GM12878 (cell line): ENCODE data around the gene RNF149. TPM values are rescaled to one million over a fixed set of nuclear protein-coding genes. Genes with fewer than 3 reads are reported as not detected.
A peak's percentile ranks its signal among the peaks of the same experiment; 100 is the strongest.

Experiments
- ATAC-seq: fragments of 200-7000 bp; cut with Tn5 transposase; 3 replicates; pipeline ENCODE4 v1.9.1; 2020; ENCODE audit warnings: mild to moderate bottlenecking, moderate library complexity
- BruUV-seq: library from RNA; stranded (reverse); fragments of 400-500 nt; replicated peaks from 2 replicates; lab custom pipeline; 2021; lab: Mats Ljungman, UMichigan
- CTCF ChIA-PET: fragments of 300-600 bp; sonication (Branson Sonifier 250); formaldehyde crosslinking; extraction: SDS; loops from one replicate; lab custom pipeline; 2021; ENCODE audit warnings: inconsistent platforms; lab: Yijun Ruan, JAX
- POLR2A ChIA-PET: fragments of 350-600 bp; formaldehyde crosslinking; extraction: SDS; loops from one replicate; lab custom pipeline; 2021; ENCODE audit warnings: inconsistent platforms; lab: Charles Lee
- RAD21 ChIA-PET: fragments of 300-600 bp; sonication (Branson Sonifier 250); formaldehyde crosslinking; loops from one replicate; lab custom pipeline; 2023; ENCODE audit warnings: antibody characterized with exemption; ENCODE audit not compliant: unreplicated experiment; lab: Charles Lee
- SMC1A ChIA-PET: fragments of 300-600 bp; sonication (Branson Sonifier 250); formaldehyde crosslinking; loops from one replicate; lab custom pipeline; 2023; ENCODE audit not compliant: unreplicated experiment, uncharacterized antibody; lab: Charles Lee
- DNase-seq: peaks from one replicate; pipeline ENCODE4 v3.0.0-alpha.2; 2011; ENCODE audit warnings: low read depth, low spot score
- FAIRE-seq: peaks from 3 replicates; lab custom pipeline; 2011; peaks lifted over from hg19 to GRCh38; lab: Jason Lieb, UNC
- H2AFZ ChIP-seq: 2 replicates; pipeline ENCODE4 v1.6.0; 2011; ENCODE audit warnings: low read depth, low read length, control low read depth; ENCODE audit not compliant: control insufficient read depth
- H3K27ac ChIP-seq: 2 replicates; pipeline ENCODE4 v1.5.1; 2011; ENCODE audit warnings: control low read depth; ENCODE audit not compliant: control insufficient read depth, insufficient read depth
- H3K27me3 ChIP-seq, 2 experiments: replicated peaks in 1 of 2; 2 replicates each; pipeline versions ENCODE4 v1.6.0 to v1.6.1; 2011; ENCODE audit warnings: low read length in 1 of 2; ENCODE audit not compliant: control insufficient read depth in 2 of 2, insufficient read depth in 2 of 2
- H3K36me3 ChIP-seq, 2 experiments: 2 replicates each; pipeline ENCODE4 v1.5.1; 2011; ENCODE audit warnings: low read length in 1 of 2; ENCODE audit not compliant: control insufficient read depth in 2 of 2, insufficient read depth in 2 of 2
- H3K4me1 ChIP-seq: 2 replicates; pipeline ENCODE4 v1.6.1; 2011; ENCODE audit warnings: mild to moderate bottlenecking, low read length, moderate library complexity, mixed read lengths; ENCODE audit not compliant: control insufficient read depth, insufficient read depth
- H3K4me2 ChIP-seq: 2 replicates; pipeline ENCODE4 v1.6.0; 2011; ENCODE audit warnings: control low read depth; ENCODE audit not compliant: control insufficient read depth, insufficient read depth
- H3K4me3 ChIP-seq: fragments of 200-600 bp; sonication (generic); 2 replicates; pipeline ENCODE4 v1.5.1; 2016
- H3K79me2 ChIP-seq: 2 replicates; pipeline ENCODE4 v1.6.0; 2011; ENCODE audit warnings: low read length; ENCODE audit not compliant: control insufficient read depth, insufficient read depth
- H3K9ac ChIP-seq: 2 replicates; pipeline ENCODE4 v1.8.0; 2011; ENCODE audit warnings: low read length, control low read depth, mixed read lengths; ENCODE audit not compliant: control insufficient read depth, insufficient read depth
- H3K9me3 ChIP-seq: replicated peaks from 3 replicates; pipeline ENCODE4 v1.5.1; 2011; ENCODE audit warnings: mild to moderate bottlenecking, low read length; ENCODE audit not compliant: control insufficient read depth, insufficient read depth
- H4K20me1 ChIP-seq: 2 replicates; pipeline ENCODE4 v1.6.0; 2011; ENCODE audit not compliant: control insufficient read depth, insufficient read depth
- CHD4 ChIP-seq: fragments of 200-600 bp; sonication (generic); IDR thresholded peaks from 2 replicates; pipeline ENCODE4 v1.6.1; 2016; ENCODE audit warnings: mild to moderate bottlenecking
- EGR1 ChIP-seq, 2 experiments: IDR thresholded peaks; 1 replicate in 1 of 2; 2 replicates in 1 of 2; pipeline ENCODE4 v1.6.1; 2011 to 2012; ENCODE audit warnings: low read depth in 2 of 2, low read length in 2 of 2, borderline replicate concordance in 1 of 2, mild to moderate bottlenecking in 1 of 2, moderate library complexity in 1 of 2
- IKZF2 ChIP-seq, 2 experiments: fragments of 450-650 bp; IDR thresholded peaks; 2 replicates each; pipeline ENCODE4 v1.6.1; 2017; ENCODE audit warnings: mild to moderate bottlenecking in 2 of 2, moderate library complexity in 2 of 2
- IRF4 ChIP-seq: IDR thresholded peaks from 2 replicates; pipeline ENCODE4 v1.6.1; 2011; ENCODE audit warnings: low read depth, low read length
- LARP7 ChIP-seq: fragments of 450-650 bp; IDR thresholded peaks from 2 replicates; pipeline ENCODE4 v1.6.1; 2017; ENCODE audit warnings: mild to moderate bottlenecking
- RUNX3 ChIP-seq: IDR thresholded peaks from 2 replicates; pipeline ENCODE4 v1.6.1; 2012; ENCODE audit warnings: low read length, inconsistent platforms
- SMC3 ChIP-seq: IDR thresholded peaks from 2 replicates; pipeline ENCODE4 v1.6.1; 2011; ENCODE audit warnings: low read length, improper control_type of control experiment, borderline replicate concordance
- whole genome bisulfite sequencing: methylation state at CpG from one replicate; pipeline ENCODE4 v1.1.6; 2016; ENCODE audit warnings: low lambda C conversion rate; ENCODE audit not compliant: insufficient replicate concordance, insufficient coverage; ENCODE audit errors: missing lambda C conversion rate; 5-methylcytosine and 5-hydroxymethylcytosine counted together
- in situ Hi-C: fragments of 300-500 bp; cut with MboI; formaldehyde crosslinking; loops from 9 replicates; pipeline ENCODE4 v1.14.3; 2018; ENCODE audit warnings: mixed read lengths
- intact Hi-C: fragments of 100-400 bp; cut with micrococcal nuclease; formaldehyde crosslinking; loops from one replicate; pipeline ENCODE4 v1.14.2; 2022; ENCODE audit not compliant: unreplicated experiment
- polyA plus RNA-seq, 11 experiments: library from polyadenylated mRNA; depleted of rRNA in 4 of 11; unstranded in 6 of 11; stranded (reverse) in 5 of 11; fragments of >200 nt; fragmentation: Nextera tagmentation in 4 of 11; fragmentation: Illumina TruSeq in 1 of 11; extraction: Ambion mirVana in 4 of 11; extraction: Trizol in 1 of 11; gene quantifications; 1 replicate in 1 of 11; 2 replicates in 10 of 11; pipeline versions ENCODE4 v1.2.1 to v1.2.3, GENCODE V29; 2011 to 2016; ENCODE audit warnings: inconsistent platforms in 2 of 11, missing spikeins in 2 of 11, low read depth in 1 of 11
- total RNA-seq, 4 experiments: library from RNA; depleted of rRNA in 3 of 4; stranded (reverse); fragments of >200 nt in 3 of 4; fragmentation: Illumina TruSeq in 1 of 4; extraction: Trizol in 1 of 4; gene quantifications; 2 replicates each; pipeline versions ENCODE4 v1.2.1 to v1.2.3, GENCODE V29; 2013 to 2021
- TF ChIP-seq, protein P1 (sequence below): fragments of 450-650 bp; conservative IDR thresholded peaks from 2 replicates; pipeline ENCODE4 v1.6.1; 2017; ENCODE audit warnings: mild to moderate bottlenecking, moderate library complexity
- TF ChIP-seq, protein P2 (sequence below): fragments of 450-650 bp; formaldehyde crosslinking; IDR thresholded peaks from 2 replicates; pipeline ENCODE4 v1.4.0; 2020; ENCODE audit warnings: mild to moderate bottlenecking, moderate library complexity

RNF149 gene
- total and polyA plus RNA-seq, 10 of the 15 experiments (the other 5 are each of a cell fraction or from before 2014, with no cell fraction given), result 5.2 to 38.4 (median 16.3) TPM

DNA sequence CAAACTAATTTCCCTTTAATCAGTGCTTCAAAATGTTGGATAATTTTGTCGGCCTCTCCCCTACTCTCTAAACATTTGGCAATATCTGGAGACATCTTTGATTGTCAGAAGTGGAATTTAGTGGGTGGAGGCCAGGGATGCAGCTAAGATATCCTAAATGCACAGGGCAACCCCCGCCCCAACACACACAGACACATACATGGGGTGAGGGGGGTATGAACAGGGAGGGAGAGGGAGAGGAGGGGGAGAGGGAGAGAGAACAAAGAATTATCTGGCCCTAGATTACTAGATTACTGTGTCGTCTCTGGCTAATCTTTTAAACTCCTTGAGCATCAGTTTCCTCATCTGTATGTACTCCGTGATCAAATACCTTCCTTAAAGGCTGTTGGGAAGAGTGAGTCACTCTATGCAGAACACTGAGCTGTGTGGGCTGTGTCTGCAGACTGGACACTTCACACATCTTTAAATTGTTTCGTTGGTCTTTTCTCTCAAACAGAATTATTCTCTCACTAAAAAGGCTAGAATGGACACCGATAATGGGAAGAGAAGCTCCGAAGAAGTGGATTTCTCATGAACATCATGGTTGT lies 2.9 kb downstream of the RNF149 start (continued):
- TF ChIP-seq, protein P1, sequence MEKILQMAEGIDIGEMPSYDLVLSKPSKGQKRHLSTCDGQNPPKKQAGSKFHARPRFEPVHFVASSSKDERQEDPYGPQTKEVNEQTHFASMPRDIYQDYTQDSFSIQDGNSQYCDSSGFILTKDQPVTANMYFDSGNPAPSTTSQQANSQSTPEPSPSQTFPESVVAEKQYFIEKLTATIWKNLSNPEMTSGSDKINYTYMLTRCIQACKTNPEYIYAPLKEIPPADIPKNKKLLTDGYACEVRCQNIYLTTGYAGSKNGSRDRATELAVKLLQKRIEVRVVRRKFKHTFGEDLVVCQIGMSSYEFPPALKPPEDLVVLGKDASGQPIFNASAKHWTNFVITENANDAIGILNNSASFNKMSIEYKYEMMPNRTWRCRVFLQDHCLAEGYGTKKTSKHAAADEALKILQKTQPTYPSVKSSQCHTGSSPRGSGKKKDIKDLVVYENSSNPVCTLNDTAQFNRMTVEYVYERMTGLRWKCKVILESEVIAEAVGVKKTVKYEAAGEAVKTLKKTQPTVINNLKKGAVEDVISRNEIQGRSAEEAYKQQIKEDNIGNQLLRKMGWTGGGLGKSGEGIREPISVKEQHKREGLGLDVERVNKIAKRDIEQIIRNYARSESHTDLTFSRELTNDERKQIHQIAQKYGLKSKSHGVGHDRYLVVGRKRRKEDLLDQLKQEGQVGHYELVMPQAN, result no peak
- TF ChIP-seq SMC3, result no peak

DNA sequence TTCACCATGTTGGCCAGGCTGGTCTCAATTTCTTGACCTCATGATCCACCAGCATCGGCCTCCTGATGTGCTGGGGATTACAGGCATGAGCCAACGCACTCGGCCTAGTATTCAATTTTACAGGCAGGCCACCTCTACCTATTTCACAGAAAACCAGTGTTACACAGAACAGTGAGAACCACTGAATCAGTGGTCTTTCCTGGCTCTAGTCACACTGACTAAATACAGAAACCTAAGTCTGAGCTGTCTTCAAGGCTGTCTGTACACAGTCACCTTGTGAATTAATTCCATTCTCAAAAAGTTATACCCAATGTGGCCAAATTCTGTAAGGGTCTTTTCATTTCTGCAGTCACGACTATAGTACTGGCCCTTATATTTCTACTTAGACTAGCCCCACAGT lies 3.5 kb downstream of the RNF149 start:
- Histone ChIP-seq H3K9ac (no peak overlapping the region), H3K9me3 (no peaks in the 10 kb centered on the region), H3K4me1 (peaks cover 30% of the 10 kb centered on the region), H3K27ac (no peak overlapping the region), H2AFZ (no peak overlapping the region), H3K4me3 (peak overlapping the region; percentile 70; the same call in 1 of the 2 replicates), H4K20me1 (no peaks in the 10 kb centered on the region), H3K79me2 (peaks cover 18% of the 10 kb centered on the region), H3K36me3 (no peaks in the 10 kb centered on the region), H3K4me2 (peak overlapping the region; percentile 87; the same call in 1 of the 2 replicates), H3K27me3 (no peaks in the 10 kb centered on the region)
- SMC1A ChIA-PET, result interaction anchor here (0.7 to 2.0 kb wide), 3 partner anchors 11 to 52 kb away, joined by 3 to 7 read pairs (median 6); partner anchors contain the start of gene CNOT11
- TF ChIP-seq CHD4 (no peak), IKZF2 (IDR thresholded peaks at IDR 0.05) (no peak), EGR1 (IDR thresholded peaks at IDR 0.05; ENCODE audit: borderline replicate concordance in 1 of 2, low read depth in 2 of 2, low read length in 2 of 2) (no peak), IRF4 (no peak), LARP7 (no peak), RUNX3 (no peak)
- TF ChIP-seq, protein P2, sequence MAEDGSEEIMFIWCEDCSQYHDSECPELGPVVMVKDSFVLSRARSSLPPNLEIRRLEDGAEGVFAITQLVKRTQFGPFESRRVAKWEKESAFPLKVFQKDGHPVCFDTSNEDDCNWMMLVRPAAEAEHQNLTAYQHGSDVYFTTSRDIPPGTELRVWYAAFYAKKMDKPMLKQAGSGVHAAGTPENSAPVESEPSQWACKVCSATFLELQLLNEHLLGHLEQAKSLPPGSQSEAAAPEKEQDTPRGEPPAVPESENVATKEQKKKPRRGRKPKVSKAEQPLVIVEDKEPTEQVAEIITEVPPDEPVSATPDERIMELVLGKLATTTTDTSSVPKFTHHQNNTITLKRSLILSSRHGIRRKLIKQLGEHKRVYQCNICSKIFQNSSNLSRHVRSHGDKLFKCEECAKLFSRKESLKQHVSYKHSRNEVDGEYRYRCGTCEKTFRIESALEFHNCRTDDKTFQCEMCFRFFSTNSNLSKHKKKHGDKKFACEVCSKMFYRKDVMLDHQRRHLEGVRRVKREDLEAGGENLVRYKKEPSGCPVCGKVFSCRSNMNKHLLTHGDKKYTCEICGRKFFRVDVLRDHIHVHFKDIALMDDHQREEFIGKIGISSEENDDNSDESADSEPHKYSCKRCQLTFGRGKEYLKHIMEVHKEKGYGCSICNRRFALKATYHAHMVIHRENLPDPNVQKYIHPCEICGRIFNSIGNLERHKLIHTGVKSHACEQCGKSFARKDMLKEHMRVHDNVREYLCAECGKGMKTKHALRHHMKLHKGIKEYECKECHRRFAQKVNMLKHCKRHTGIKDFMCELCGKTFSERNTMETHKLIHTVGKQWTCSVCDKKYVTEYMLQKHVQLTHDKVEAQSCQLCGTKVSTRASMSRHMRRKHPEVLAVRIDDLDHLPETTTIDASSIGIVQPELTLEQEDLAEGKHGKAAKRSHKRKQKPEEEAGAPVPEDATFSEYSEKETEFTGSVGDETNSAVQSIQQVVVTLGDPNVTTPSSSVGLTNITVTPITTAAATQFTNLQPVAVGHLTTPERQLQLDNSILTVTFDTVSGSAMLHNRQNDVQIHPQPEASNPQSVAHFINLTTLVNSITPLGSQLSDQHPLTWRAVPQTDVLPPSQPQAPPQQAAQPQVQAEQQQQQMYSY (CRISPR knock-in tag), result no peak
- no peak for DNase-seq
- intact Hi-C loops (loop anchor here (5.0 kb wide), 1 partner anchor 33 kb away; no protein-coding TSS in a partner anchor), in situ Hi-C loops (no loop called here)
- no peak for ATAC-seq
- CTCF ChIA-PET, result interaction anchor here (0.9 kb wide), 1 partner anchor 64 kb away, joined by 3 read pairs; no protein-coding TSS in a partner anchor
- RAD21 ChIA-PET, result no interaction called here
- POLR2A ChIA-PET, result interaction anchor here (0.9 to 1.5 kb wide), 4 partner anchors 12 to 296 kb away, joined by 3 to 8 read pairs (median 4); partner anchors contain the start of gene CNOT11
- no peak for FAIRE-seq
- WGBS, result 74% methylated on average over 4 of the region's 4 CpGs
- BruUV-seq, result no TSS peak
